Activated naive CD8-positive, alpha-beta T cell treated with anti-CD3 and anti-CD28 coated beads, Interleukin-2, amount 10 ng/mL, durations not matched to agents 7 days and 5 days (primary cell): ENCODE data around the gene ATP5PD. TPM values are rescaled to one million over a fixed set of nuclear protein-coding genes. Genes with fewer than 3 reads are reported as not detected.
"Not testable (repeated sequence)": the region's sequence is repeated elsewhere in the genome, so short reads cannot be mapped to it uniquely, and the experiment has no call there.

Source experiments
- ATAC-seq: fragments of 150-1000 bp; cut with Tn5 transposase; one replicate; pipeline ENCODE4 v1.10.0; 2021; ENCODE audit warnings: low read depth, moderate library complexity
- POLR2A ChIA-PET: fragments of 350-600 bp; sonication (Branson Sonifier 250); formaldehyde crosslinking; loops from one replicate; lab custom pipeline; 2021; ENCODE audit warnings: antibody characterized with exemption; lab: Charles Lee
- DNase-seq: peaks from one replicate; pipeline ENCODE4 v3.0.0; 2021
- H3K27ac Mint-ChIP-seq: one replicate; pipeline ENCODE4 v1.8.0; 2022; ENCODE audit warnings: mild to moderate bottlenecking, mixed read lengths
- H3K27me3 Mint-ChIP-seq: one replicate; pipeline ENCODE4 v1.8.0; 2022; ENCODE audit warnings: mild to moderate bottlenecking, moderate library complexity, mixed read lengths
- H3K36me3 Mint-ChIP-seq: one replicate; pipeline ENCODE4 v1.8.0; 2021; ENCODE audit warnings: mild to moderate bottlenecking, mixed read lengths
- H3K4me1 Mint-ChIP-seq: one replicate; pipeline ENCODE4 v1.8.0; 2021; ENCODE audit warnings: mixed read lengths
- H3K4me3 Mint-ChIP-seq: one replicate; pipeline ENCODE4 v1.8.0; 2022; ENCODE audit warnings: mild to moderate bottlenecking, moderate library complexity, mixed read lengths
- H3K9me3 Mint-ChIP-seq: one replicate; pipeline ENCODE4 v1.8.0; 2021; ENCODE audit warnings: mixed read lengths
- total RNA-seq, 2 experiments: library from RNA; stranded (reverse); gene quantifications; one replicate each; pipeline ENCODE4 v1.2.3, GENCODE V29; 2021

The ATP5PD gene
- total RNA-seq, 2 experiments from 2014 or later = 196 to 199 TPM

DNA sequence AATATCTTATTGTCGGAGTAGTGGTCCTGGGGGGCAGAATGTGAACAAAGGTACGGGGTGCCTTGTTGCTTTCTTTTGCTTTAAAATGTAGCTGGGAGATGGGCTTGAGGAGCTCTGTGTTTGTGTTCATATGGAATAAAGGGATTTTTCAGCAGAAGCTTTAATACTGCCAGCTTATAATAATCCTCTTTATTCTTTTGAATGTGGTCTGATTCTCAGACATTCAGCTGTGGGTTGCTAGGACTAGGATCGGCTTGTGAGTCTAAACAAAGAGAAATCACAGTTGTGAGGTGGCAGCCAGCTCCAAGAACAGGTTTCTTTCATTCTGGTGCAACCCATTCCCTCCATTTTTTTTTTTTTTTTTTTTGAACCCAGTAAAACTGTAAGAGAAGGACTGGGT, 27.1 kb downstream of the ATP5PD start:
- H3K36me3 Mint-ChIP-seq = peaks cover 41% of the 10 kb centered on the region

DNA sequence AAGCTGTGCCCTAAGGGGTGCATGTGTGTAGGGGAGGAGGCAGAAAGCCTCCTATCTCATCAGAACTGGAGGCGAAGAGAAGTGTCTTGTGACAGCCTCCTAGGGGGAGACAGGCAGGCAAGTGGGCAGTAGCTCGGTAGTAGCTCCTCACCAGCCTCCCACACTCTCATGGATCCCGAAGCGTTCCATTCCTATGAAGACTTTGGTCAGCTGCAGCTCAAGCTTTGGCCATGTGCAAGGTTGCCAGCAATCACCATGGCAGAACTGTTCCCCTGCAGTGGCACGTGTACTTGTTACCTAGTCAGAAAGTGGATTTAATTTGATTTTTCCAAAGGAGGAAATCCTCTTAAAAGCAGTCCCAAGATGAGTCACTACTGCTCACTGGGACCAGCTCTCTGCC, 27.6 kb downstream of the ATP5PD start:
- DNase-seq (no peak), ATAC-seq (no peak)
- Mint-ChIP-seq H3K4me3 (no peak overlapping the region), H3K27me3 (no peaks in the 10 kb centered on the region), H3K27ac (no peak overlapping the region), H3K36me3 (peaks cover 39% of the 10 kb centered on the region), H3K9me3 (peaks cover 3% of the 10 kb centered on the region), H3K4me1 (peaks cover 7% of the 10 kb centered on the region)
- POLR2A ChIA-PET = interaction anchor here (1.0 kb wide), 1 partner anchor 16 kb away, joined by 3 read pairs; no protein-coding TSS in a partner anchor

More for the DNA sequence above, 27.1 kb downstream of the ATP5PD start:
- no peak overlapping the region for H3K4me3 Mint-ChIP-seq
- H3K27ac Mint-ChIP-seq = no peak overlapping the region
- ATAC-seq (no peak), DNase-seq (no peak)
- H3K4me1 Mint-ChIP-seq = peaks cover 11% of the 10 kb centered on the region
- peaks cover 3% of the 10 kb centered on the region for H3K9me3 Mint-ChIP-seq
- POLR2A ChIA-PET = interaction anchor here (1.0 kb wide), 1 partner anchor 15 kb away, joined by 3 read pairs; no protein-coding TSS in a partner anchor
- no peaks in the 10 kb centered on the region for H3K27me3 Mint-ChIP-seq

DNA sequence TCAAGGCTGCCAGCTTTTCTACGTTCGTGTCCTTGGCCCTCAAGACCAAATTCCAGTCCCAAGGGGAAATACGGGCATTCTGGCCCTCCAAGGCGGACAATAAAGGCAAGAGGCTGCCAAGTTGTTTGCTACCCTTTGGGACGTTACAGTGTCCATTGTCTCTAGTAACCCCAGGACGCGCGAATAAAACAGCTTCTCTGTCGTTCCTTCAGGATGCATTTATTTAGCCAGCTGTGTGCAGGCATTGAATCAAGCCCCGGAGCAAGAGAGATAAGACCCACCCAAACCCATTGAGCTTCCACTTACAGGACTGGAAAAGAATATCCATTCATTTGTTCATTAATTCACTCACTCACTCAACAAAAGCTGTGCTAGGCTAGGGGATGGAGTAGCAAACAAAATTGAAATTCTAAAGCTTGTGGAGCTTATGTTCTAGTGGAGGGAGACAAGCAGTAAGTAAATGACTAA, 33.6 kb downstream of the ATP5PD start:
- Mint-ChIP-seq H3K4me1 (peaks cover 19% of the 10 kb centered on the region), H3K9me3 (no peaks in the 10 kb centered on the region), H3K36me3 (peaks cover 4% of the 10 kb centered on the region), H3K4me3 (peak overlapping the region; percentile 95), H3K27me3 (no peaks in the 10 kb centered on the region), H3K27ac (peak overlapping the region; percentile 70)
- no peak for DNase-seq
- POLR2A ChIA-PET = interaction anchor here (0.5 to 3.2 kb wide), 33 partner anchors 9 to 726 kb away, joined by 3 to 25 read pairs (median 5); partner anchors contain the start of genes ARMC7, ATP5PD, CDR2L and HID1
- ATAC-seq = no peak

DNA sequence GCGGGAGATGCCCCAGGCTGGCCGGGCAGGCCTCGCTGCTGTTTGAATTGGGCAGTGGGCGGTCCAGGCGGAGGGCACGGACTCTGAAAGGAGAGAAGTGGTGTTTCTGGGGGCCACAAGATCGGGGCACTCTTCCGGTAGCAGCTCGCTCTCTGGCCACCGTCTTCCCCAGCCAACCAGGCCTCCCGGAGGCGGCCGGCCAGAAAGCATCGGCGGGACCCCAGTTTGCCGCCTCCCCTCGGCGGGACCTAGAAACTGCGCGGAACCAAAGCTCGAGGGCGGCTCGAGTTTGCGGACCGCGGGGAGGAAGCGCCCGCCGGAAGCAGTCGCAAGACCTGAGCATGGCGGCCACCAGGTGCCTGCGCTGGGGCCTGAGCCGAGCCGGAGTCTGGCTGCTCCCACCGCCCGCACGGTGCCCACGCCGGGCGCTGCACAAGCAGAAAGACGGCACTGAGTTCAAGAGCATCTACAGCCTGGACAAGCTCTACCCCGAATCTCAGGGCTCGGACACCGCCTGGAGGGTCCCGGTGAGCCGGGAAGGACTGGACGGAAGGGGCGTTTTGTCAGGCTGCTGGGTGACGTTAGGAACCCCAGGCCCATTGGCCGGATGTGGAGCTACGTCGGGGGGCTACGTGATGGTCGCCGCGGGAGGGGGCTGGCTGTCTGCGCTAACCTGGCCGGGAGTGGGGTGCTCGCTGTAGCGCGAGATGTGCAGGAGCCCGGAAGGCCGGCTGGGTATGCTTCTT, 34.2 kb downstream of the ATP5PD start, which contains the start of gene MRPL58:
Gene MRPL58 (plus strand): TSS at position 325 of the 746 bp plus-strand sequence. CDS start 17 bp downstream, at position 342.
- Mint-ChIP-seq H3K27me3 (peaks cover 2% of the 10 kb centered on the region), H3K9me3 (no peaks in the 10 kb centered on the region), H3K4me3 (peak within 1 kb of the TSS; percentile 95), H3K4me1 (peaks cover 19% of the 10 kb centered on the region), H3K27ac (peak within 1 kb of the TSS; percentile 70), H3K36me3 (peaks cover 4% of the 10 kb centered on the region)
- POLR2A ChIA-PET = interaction anchor here (0.6 to 3.2 kb wide), 35 partner anchors 8 to 726 kb away, joined by 3 to 25 read pairs (median 5); partner anchors contain the start of genes ARMC7, ATP5PD, CDR2L and FDXR
- peak; percentile 88 for DNase-seq
- ATAC-seq = peak; percentile 90

DNA sequence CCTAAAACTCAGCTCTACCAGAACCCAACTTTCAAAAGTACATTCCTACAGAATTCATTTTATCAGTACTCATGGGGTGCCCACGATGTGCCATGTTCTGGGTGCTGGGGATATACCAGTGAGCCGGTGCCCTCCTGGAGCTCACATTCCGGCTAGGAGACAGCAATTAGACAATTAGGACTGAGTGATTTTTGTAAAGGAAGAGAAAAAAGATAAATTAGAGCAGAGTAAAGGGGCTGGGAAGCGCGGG, 34.7 kb downstream of the ATP5PD start:
- Mint-ChIP-seq H3K27me3 (peaks cover 2% of the 10 kb centered on the region), H3K4me1 (peaks cover 19% of the 10 kb centered on the region), H3K4me3 (peak overlapping the region; percentile 95), H3K36me3 (peaks cover 4% of the 10 kb centered on the region), H3K27ac (peak overlapping the region; percentile 70), H3K9me3 (no peaks in the 10 kb centered on the region)
- no peak for DNase-seq
- ATAC-seq = no peak
- POLR2A ChIA-PET = interaction anchor here (0.9 to 3.2 kb wide), 25 partner anchors 12 to 277 kb away, joined by 3 to 25 read pairs (median 7); partner anchors contain the start of genes ARMC7, ATP5PD, CDR2L and FDXR

DNA sequence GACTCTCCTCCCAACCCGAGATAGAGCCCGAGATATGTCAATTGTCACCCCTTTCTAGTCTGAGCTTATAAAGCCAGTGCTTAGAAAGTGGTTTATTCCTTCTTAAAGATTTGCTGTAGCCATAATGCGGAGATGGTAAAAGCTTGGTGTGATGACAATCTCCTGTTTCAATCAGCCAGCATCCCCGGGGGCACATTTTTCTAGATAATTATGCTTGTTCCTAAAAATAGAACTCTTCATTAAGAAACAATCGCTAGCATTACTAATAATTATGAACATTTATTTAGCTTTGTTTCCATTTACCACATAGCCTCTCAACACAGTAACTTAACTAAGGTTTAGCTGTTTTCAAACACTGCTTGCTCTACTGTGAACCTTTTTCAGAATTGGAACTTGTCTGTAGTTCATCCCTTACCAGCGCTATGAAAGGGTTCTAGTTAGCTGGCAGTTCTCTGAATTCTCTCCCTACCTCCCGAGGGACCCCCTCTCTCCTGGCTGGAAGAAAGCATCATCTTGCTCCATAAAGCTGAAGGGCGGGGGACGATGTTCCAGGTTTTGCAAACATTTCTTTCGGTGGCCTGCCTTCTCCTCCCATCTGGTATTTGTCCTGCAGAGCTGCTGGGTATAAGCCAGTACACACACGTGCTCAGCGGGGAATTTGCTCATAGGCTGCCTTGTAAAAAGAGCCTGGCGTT, 35.2 kb downstream of the ATP5PD start:
- Mint-ChIP-seq H3K4me1 (peaks cover 19% of the 10 kb centered on the region), H3K27ac (peak overlapping the region; percentile 70), H3K9me3 (no peaks in the 10 kb centered on the region), H3K4me3 (peak overlapping the region; percentile 95), H3K27me3 (peaks cover 2% of the 10 kb centered on the region), H3K36me3 (peaks cover 4% of the 10 kb centered on the region)
- no peak for DNase-seq
- POLR2A ChIA-PET = interaction anchor here (0.6 to 3.2 kb wide), 20 partner anchors 13 to 399 kb away, joined by 3 to 25 read pairs (median 8); partner anchors contain the start of genes ATP5PD, CDR2L, FDXR and JPT1
- ATAC-seq = no peak

DNA sequence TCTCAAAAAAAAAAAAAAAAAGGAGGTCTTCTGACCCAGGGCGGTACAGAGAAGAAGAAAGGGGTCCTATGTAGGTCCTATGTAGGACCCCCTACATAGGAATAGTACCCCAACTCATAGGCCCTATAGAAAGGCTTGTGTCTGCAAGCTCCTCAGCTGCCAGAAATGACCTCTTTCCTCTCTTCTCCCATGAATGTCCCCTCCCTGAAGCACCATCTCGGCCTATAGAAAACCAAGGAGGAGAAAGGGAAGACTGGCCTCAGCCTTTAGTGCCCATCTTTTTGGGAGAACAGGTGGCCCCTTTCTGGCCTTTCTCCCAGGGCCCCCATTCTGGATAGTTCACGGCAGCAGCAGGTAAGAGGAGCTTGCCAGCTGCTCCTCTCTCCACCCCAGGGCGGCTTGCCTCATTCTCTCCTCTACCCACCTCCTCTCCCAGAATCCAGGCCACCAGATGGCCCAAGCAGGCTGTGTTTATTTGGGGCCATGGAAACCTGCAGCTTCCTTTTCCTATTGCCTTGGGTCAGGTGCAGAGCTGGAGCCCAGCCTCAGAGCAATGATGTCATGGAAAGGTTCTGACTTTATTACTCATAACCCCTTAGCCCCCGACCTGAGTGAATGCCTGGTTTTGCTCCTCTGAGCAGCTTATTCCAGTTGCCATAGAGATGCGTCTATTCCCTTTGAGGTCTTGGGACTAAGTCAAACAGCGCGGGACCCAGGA, 35.9 kb downstream of the ATP5PD start:
- no peak for ATAC-seq
- Mint-ChIP-seq H3K4me1 (peaks cover 19% of the 10 kb centered on the region), H3K36me3 (peaks cover 2% of the 10 kb centered on the region), H3K27ac (no peak overlapping the region), H3K4me3 (peak overlapping the region; percentile 18), H3K27me3 (peaks cover 2% of the 10 kb centered on the region), H3K9me3 (no peaks in the 10 kb centered on the region)
- POLR2A ChIA-PET = interaction anchor here (0.6 to 3.2 kb wide), 8 partner anchors 12 to 400 kb away, joined by 3 to 19 read pairs (median 12); partner anchors contain the start of genes CDR2L and FDXR
- no peak for DNase-seq

DNA sequence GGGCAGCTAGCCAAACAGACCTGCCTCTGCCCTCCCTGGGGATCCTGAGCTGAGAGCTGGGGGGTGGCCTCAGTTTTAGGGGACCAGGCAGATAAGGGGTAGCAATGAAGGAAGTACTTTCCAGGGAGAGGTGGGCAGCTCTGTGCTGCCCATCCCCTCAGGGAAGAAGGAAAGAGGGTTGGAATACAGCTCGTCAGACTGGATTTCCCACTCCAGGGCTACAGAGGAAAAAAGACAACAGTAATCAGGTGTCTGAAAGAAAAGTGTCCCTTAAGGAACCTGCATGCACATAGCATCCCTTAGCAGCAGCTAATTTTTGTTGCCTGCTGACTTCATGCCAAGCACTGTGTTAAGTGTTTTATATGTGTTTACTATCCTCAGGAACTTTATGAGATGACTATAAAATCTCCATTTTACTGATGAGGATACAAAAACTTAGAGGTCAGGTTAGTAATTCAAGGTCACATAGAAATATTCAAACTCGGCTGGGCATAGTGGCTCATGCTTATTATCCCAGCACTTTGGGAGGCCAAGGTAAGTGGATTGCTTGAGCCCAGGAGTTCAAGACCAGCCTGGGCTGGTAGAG, 37.5 kb downstream of the ATP5PD start:
- DNase-seq (no peak), ATAC-seq (no peak)
- Mint-ChIP-seq H3K9me3 (no peaks in the 10 kb centered on the region), H3K4me3 (no peak overlapping the region), H3K36me3 (peaks cover 2% of the 10 kb centered on the region), H3K27me3 (peaks cover 2% of the 10 kb centered on the region), H3K4me1 (peaks cover 13% of the 10 kb centered on the region), H3K27ac (no peak overlapping the region)
- POLR2A ChIA-PET = no interaction called here

DNA sequence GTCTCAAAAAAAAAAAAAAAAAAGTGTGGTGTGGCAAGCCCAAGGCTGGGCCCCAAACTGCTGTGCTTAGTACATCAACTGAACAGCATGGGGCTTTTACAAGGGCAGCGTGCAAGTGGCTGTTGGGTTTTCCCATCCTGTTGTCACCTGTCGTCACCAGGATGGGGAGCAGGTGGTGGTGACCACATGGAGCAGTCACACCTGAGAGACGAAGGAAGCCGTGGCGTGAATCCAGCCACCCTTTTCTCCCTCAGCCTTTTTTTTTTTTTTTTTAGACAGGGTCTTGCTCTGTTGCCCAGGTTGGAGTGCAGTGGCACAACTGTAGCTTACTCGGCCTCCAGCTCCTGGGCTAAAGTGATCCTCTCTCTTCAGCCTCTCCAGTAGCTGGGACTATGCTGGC, 38.4 kb downstream of the ATP5PD start:
- no peaks in the 10 kb centered on the region for H3K9me3 Mint-ChIP-seq
- H3K4me1 Mint-ChIP-seq = peaks cover 7% of the 10 kb centered on the region
- H3K27ac Mint-ChIP-seq = no peak overlapping the region
- POLR2A ChIA-PET = no interaction called here
- H3K36me3 Mint-ChIP-seq = no peaks in the 10 kb centered on the region
- no peak overlapping the region for H3K4me3 Mint-ChIP-seq
- DNase-seq = no peak
- ATAC-seq = no peak
- H3K27me3 Mint-ChIP-seq = peaks cover 2% of the 10 kb centered on the region

DNA sequence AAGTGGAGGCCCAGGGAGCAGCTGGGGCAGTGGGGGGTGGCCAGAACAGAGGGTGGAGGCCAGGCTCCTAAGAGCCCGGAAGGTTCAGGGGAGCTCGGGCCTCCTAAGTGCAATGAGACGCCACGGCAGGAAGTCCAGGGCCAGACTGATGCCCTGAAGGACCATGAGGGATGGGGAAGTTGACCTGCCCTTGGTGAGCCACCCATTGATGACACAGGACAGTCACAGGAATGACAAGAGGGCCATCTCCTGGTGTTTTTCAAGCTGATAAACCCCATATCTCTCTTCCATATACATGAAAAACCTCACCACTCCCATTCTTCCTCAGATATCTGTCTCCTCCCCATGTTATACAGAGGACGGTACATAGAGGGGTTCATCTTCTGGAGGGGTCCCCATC, 40.1 kb downstream of the ATP5PD start:
- Mint-ChIP-seq H3K4me3 (no peak overlapping the region), H3K27ac (no peak overlapping the region), H3K9me3 (no peaks in the 10 kb centered on the region), H3K36me3 (no peaks in the 10 kb centered on the region), H3K4me1 (peaks cover 3% of the 10 kb centered on the region), H3K27me3 (peaks cover 2% of the 10 kb centered on the region)
- POLR2A ChIA-PET = no interaction called here
- no peak for DNase-seq
- no peak for ATAC-seq

DNA sequence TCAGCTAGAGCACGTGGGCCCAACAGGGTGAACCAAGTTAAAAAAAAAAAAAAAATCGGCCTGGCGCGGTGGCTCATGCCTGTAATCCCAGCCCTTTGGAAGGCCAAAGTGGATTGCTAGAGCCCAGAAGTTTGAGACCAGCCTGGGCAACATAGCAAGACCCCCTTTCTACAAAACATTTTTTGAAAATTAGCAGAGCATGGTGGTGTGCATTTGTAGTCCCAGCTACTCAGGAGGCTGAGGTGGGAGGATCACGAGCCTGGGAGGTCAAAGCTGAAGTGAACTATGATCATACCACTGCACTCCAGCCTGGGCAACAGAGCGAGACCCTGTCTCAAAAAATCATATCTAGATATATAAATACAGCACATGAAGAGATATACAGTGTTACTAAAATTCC, 40.7 kb downstream of the ATP5PD start:
- H3K9me3 Mint-ChIP-seq, POLR2A ChIA-PET, H3K27ac Mint-ChIP-seq: not testable (repeated sequence)

DNA sequence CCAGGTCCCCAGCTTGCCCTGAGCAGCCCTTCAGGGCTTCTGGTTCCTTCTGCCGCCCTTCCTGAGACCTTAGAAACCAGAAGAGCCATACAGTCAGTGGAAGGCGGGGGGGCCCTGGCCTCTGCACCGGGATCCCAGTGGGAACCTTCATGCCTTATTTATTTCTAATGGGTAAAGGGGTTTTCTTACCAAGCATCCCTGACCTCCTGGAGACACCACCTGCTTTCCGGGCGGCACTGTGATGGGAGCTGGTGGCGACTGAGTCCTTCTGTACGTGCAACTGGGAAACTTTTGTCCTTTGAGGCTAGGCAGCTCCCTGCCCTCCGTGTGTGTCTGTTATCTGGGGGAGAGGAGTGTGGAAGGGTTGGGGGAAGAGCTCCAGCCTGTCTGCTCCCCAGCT, 41.5 kb downstream of the ATP5PD start:
- POLR2A ChIA-PET = interaction anchor here (0.6 to 1.0 kb wide), 2 partner anchors 8 to 520 kb away, joined by 3 to 4 read pairs; partner anchors contain the start of genes LLGL2 and MRPL58
- Mint-ChIP-seq H3K4me1 (peaks cover 1% of the 10 kb centered on the region), H3K4me3 (no peak overlapping the region), H3K27ac (no peak overlapping the region), H3K9me3 (no peaks in the 10 kb centered on the region), H3K27me3 (peaks cover 2% of the 10 kb centered on the region), H3K36me3 (no peaks in the 10 kb centered on the region)
- DNase-seq (no peak), ATAC-seq (no peak)

More for the DNA sequence above, 40.7 kb downstream of the ATP5PD start:
- DNase-seq, ATAC-seq, H3K4me1 Mint-ChIP-seq, H3K27me3 Mint-ChIP-seq, H3K4me3 Mint-ChIP-seq, H3K36me3 Mint-ChIP-seq: not testable (repeated sequence)
